Neuronal stem cell (in vitro differentiated cells): ENCODE results near the gene FBXO41.

Experiments
- DNase-seq: peaks from one replicate; pipeline ENCODE4 v3.0.0-alpha.2; 2013; ENCODE audit warnings: low spot score
- H2AFZ ChIP-seq: one replicate; pipeline ENCODE4 v1.6.1; 2013; ENCODE audit warnings: mild to moderate bottlenecking, low read length, inconsistent platforms
- H2AK5ac ChIP-seq: 2 replicates; pipeline ENCODE4 v1.6.1; 2013; ENCODE audit warnings: low read depth, mild to moderate bottlenecking, inconsistent platforms, low read length, moderate library complexity, mixed read lengths
- H2BK120ac ChIP-seq: 2 replicates; pipeline ENCODE4 v1.6.1; 2013; ENCODE audit warnings: low read depth, mild to moderate bottlenecking, inconsistent platforms, low read length, moderate library complexity, mixed read lengths
- H2BK12ac ChIP-seq: one replicate; pipeline ENCODE4 v1.6.1; 2013; ENCODE audit warnings: low read length, inconsistent platforms
- H2BK15ac ChIP-seq: 2 replicates; pipeline ENCODE4 v1.6.1; 2013; ENCODE audit warnings: mild to moderate bottlenecking, low read length, inconsistent platforms, mixed read lengths
- H2BK5ac ChIP-seq: one replicate; pipeline ENCODE4 v1.6.1; 2013; ENCODE audit warnings: inconsistent platforms, mild to moderate bottlenecking, low read length, moderate library complexity
- H3K14ac ChIP-seq: one replicate; pipeline ENCODE4 v1.6.1; 2013; ENCODE audit warnings: low read length, inconsistent platforms
- H3K18ac ChIP-seq: 2 replicates; pipeline ENCODE4 v1.6.1; 2013; ENCODE audit warnings: low read length, inconsistent platforms
- H3K23ac ChIP-seq: 2 replicates; pipeline ENCODE4 v1.6.1; 2013; ENCODE audit warnings: low read depth, mild to moderate bottlenecking, mixed read lengths, low read length, inconsistent platforms; ENCODE audit not compliant: poor library complexity
- H3K27ac ChIP-seq: replicated peaks from 3 replicates; pipeline ENCODE4 v1.5.1; 2013; ENCODE audit warnings: low read length, inconsistent platforms
- H3K27me3 ChIP-seq, 3 experiments: 2 replicates each; pipeline ENCODE4 v1.6.1; 2013; ENCODE audit warnings: low read length in 3 of 3, mild to moderate bottlenecking in 2 of 3, inconsistent platforms in 1 of 3, low read depth in 1 of 3, mixed read lengths in 1 of 3, moderate library complexity in 1 of 3; ENCODE audit not compliant: control insufficient read depth in 3 of 3, insufficient read depth in 3 of 3
- H3K36me3 ChIP-seq, 2 donors: replicated peaks in 1 of 2; 2 replicates each; pipeline ENCODE4 v1.6.1; 2013; ENCODE audit warnings: low read length in 2 of 2; ENCODE audit not compliant: control insufficient read depth in 2 of 2, insufficient read depth in 2 of 2
- H3K4ac ChIP-seq: 2 replicates; pipeline ENCODE4 v1.6.1; 2013; ENCODE audit warnings: inconsistent platforms, mild to moderate bottlenecking, low read length, moderate library complexity
- H3K4me1 ChIP-seq, 2 donors: 1 replicate in 1 of 2; 2 replicates in 1 of 2; pipeline ENCODE4 v1.6.1; 2013; ENCODE audit warnings: low read length in 2 of 2, low read depth in 1 of 2; ENCODE audit not compliant: control insufficient read depth in 2 of 2, insufficient read depth in 1 of 2
- H3K4me2 ChIP-seq: one replicate; pipeline ENCODE4 v1.6.1; 2013; ENCODE audit warnings: mild to moderate bottlenecking, low read length, inconsistent platforms; ENCODE audit not compliant: insufficient read depth, poor library complexity, severe bottlenecking
- H3K4me3 ChIP-seq, 2 donors: 2 replicates each; pipeline ENCODE4 v1.5.1; 2013; ENCODE audit warnings: low read length in 2 of 2, mild to moderate bottlenecking in 2 of 2, inconsistent platforms in 1 of 2, moderate library complexity in 1 of 2
- H3K79me1 ChIP-seq: one replicate; pipeline ENCODE4 v1.6.1; 2013; ENCODE audit warnings: low read depth, mild to moderate bottlenecking, inconsistent platforms, low read length, moderate library complexity
- H3K9ac ChIP-seq: one replicate; pipeline ENCODE4 v1.6.1; 2013; ENCODE audit warnings: mild to moderate bottlenecking, low read depth, low read length, inconsistent platforms; ENCODE audit not compliant: poor library complexity
- H3K9me3 ChIP-seq, 2 donors: replicated peaks in 1 of 2; 2 replicates each; pipeline versions ENCODE3 to v1.6.1; 2013; ENCODE audit warnings: low read length in 2 of 2, mild to moderate bottlenecking in 2 of 2, inconsistent platforms in 1 of 2, low read depth in 1 of 2, mixed read lengths in 1 of 2, moderate library complexity in 1 of 2; ENCODE audit not compliant: control insufficient read depth in 2 of 2, insufficient read depth in 1 of 2
- H4K8ac ChIP-seq: one replicate; pipeline ENCODE4 v1.6.1; 2013; ENCODE audit warnings: low read depth, mild to moderate bottlenecking, inconsistent platforms, low read length, moderate library complexity
- H4K91ac ChIP-seq: one replicate; pipeline ENCODE4 v1.6.1; 2013; ENCODE audit warnings: low read length, low read depth, mild to moderate bottlenecking, inconsistent platforms; ENCODE audit not compliant: poor library complexity
- whole genome bisulfite sequencing, 2 donors: extraction: QIAGEN DNeasy Blood & Tissue Kit; methylation state at CpG; one replicate each; pipeline ENCODE4 v1.1.7; 2013; ENCODE audit warnings: missing lambda C conversion rate in 2 of 2, mixed read lengths in 1 of 2; ENCODE audit not compliant: insufficient read length in 2 of 2, insufficient replicate concordance in 1 of 2; ENCODE audit errors: extremely low coverage in 2 of 2; 5-methylcytosine and 5-hydroxymethylcytosine counted together

The FBXO41 gene

GRCh38 chr2:73256618-73256922 lies 27.7 kb downstream of the FBXO41 start:
- Histone ChIP-seq H3K18ac (no peak overlapping the region), H3K4me1 (peaks cover 0 to 4% of the 10 kb centered on the region in 2 donors), H3K23ac (no peak overlapping the region), H3K9ac (no peak overlapping the region), H3K4me2 (no peak overlapping the region), H2AFZ (no peak overlapping the region), H3K9me3 (no peaks in the 10 kb centered on the region), H3K36me3 (peaks cover 20 to 50% of the 10 kb centered on the region in 2 donors), H3K79me1 (no peaks in the 10 kb centered on the region), H3K27ac (no peak overlapping the region), H3K27me3 (no peaks in the 10 kb centered on the region), H2BK120ac (no peak overlapping the region), H4K91ac (no peak overlapping the region), H2BK5ac (no peak overlapping the region), H2BK12ac (no peak overlapping the region), H3K14ac (no peak overlapping the region), H4K8ac (no peak overlapping the region), H2AK5ac (no peak overlapping the region), H2BK15ac (no peak overlapping the region), H3K4ac (no peak overlapping the region), H3K4me3 (no peak overlapping the region)
- DNase-seq, result no peak
- no CpG with 5 or more reads among the region's 1 CpG for WGBS, 2 donors

DNA sequence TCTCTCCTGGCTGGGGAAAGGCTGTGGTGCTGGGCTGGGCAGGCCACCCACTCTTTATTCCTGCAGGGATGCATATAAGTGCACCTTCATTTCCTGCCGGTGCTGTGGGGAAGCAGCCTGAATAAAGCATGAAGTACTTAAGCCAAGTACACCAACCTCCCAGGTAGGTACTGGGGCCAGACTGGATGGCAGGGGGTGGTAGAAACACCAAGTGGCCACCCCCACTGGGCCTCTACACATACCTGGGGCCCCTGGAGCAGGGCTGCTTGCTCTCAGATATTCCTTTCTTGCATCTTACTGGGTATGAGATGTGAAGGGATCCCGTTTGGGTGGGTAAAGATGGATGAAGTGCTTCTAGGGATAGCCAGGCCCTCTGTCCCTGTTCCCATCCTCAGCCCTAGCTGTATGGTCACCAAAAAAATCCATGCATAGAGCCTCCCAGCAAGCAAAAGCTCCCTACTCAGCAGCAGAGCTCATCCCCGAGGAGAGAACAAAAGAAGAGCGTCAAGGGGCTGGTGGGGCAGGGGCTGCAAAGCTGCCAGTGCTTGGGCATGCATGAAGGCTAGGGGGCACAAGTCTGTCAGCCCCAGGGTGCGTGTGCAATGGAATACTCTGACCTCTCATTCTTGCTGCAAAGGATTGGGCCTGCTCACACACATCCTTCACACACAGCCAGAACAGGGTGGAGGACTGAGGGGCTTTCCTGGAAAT lies 28.2 kb downstream of the FBXO41 start:
- Histone ChIP-seq H2AK5ac (no peak overlapping the region), H3K4ac (no peak overlapping the region), H3K4me3 (no peak overlapping the region), H3K79me1 (no peaks in the 10 kb centered on the region), H3K36me3 (peaks cover 24 to 55% of the 10 kb centered on the region in 2 donors), H2BK15ac (no peak overlapping the region), H2BK12ac (no peak overlapping the region), H3K27ac (no peak overlapping the region), H3K23ac (no peak overlapping the region), H3K9ac (no peak overlapping the region), H3K27me3 (no peaks in the 10 kb centered on the region), H3K4me1 (peaks cover 0 to 4% of the 10 kb centered on the region in 2 donors), H4K91ac (no peak overlapping the region), H2BK120ac (no peak overlapping the region), H4K8ac (no peak overlapping the region), H3K4me2 (no peak overlapping the region), H3K14ac (no peak overlapping the region), H3K18ac (no peak overlapping the region), H2BK5ac (no peak overlapping the region), H2AFZ (no peak overlapping the region), H3K9me3 (no peaks in the 10 kb centered on the region)
- WGBS, 2 donors, result no CpG with 5 or more reads among the region's 5 CpGs
- DNase-seq, result no peak

DNA sequence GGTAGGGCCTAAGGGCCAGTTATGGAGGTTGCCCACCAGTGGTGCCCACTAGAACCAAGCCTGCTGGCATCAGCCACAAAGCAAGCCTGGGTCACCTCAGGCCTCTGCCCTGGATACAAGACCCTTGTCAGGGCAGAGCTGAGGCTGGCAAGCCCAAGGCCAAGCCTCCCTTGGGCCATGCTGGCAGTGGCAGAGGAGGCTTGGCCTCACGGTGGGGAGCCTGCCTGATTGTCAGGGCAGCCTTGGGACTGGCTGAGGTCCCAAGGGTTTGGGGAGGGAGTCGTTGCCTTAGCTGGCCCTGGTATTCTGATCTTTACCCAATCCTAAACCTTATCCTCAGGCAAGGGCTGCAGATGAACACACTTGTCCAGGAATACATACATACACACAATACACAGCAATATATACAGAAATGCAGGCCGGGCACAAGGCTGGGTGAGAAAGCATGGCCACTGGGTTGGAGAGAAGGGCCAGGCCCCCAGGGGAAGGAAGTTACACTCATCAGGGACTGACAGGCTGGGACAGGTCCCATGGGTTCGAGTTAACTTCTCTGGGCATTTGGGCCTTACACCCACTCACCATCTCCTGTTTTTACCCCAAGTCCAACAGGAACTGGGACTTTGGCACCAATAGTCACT lies 29.2 kb downstream of the FBXO41 start:
- no peak overlapping the region for H3K18ac ChIP-seq
- no peaks in the 10 kb centered on the region for H3K9me3 ChIP-seq
- no peaks in the 10 kb centered on the region for H3K27me3 ChIP-seq
- no peak overlapping the region for H2BK5ac ChIP-seq
- H3K9ac ChIP-seq, result no peak overlapping the region
- H2BK15ac ChIP-seq, result no peak overlapping the region
- WGBS, 2 donors, result no CpG with 5 or more reads among the region's 4 CpGs
- no peak overlapping the region for H3K23ac ChIP-seq
- H3K36me3 ChIP-seq, result peaks cover 33 to 65% of the 10 kb centered on the region in 2 donors
- peaks cover 0 to 3% of the 10 kb centered on the region in 2 donors for H3K4me1 ChIP-seq
- H2AK5ac ChIP-seq, result no peak overlapping the region
- H3K4me3 ChIP-seq, result no peak overlapping the region
- no peak overlapping the region for H3K4me2 ChIP-seq
- no peak overlapping the region for H4K91ac ChIP-seq
- H3K4ac ChIP-seq, result no peak overlapping the region
- no peak overlapping the region for H3K27ac ChIP-seq
- no peak overlapping the region for H2BK120ac ChIP-seq
- no peak for DNase-seq
- no peak overlapping the region for H2AFZ ChIP-seq
- no peak overlapping the region for H3K14ac ChIP-seq
- no peak overlapping the region for H2BK12ac ChIP-seq
- H4K8ac ChIP-seq, result no peak overlapping the region
- no peaks in the 10 kb centered on the region for H3K79me1 ChIP-seq

DNA sequence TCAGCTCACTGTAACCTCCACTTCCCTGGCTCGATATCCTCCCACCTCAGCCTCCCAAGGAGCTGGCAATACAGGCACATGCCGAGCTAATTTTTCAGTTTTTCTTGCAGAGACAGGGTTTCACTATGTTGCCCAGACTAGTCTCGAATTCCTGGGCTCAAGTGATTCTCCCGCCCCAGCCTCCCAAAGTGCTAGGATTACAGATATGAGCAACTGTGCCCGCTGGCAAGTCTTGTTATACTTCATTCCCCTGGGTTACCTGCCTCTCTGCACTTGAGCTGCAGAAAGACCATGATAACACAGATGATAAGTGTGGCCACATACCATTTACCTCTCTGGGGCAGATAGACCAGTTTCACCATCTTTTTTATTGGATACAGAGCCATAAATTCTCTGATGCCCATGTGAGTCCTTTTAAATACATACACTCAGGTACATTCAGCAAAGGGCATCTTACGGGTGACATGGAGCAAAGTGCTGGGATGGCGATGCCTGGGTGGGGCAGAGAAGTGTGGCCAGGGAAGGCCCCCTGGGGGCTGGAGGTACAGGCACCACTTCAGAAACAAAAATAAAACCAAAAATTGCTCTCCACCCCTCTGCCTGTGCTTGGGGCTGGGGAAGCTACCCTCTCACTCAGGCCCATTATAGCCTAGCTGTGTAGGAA lies 29.8 kb downstream of the FBXO41 start:
- Histone ChIP-seq H3K4me2 (no peak overlapping the region), H3K27ac (no peak overlapping the region), H3K36me3 (peaks cover 37 to 71% of the 10 kb centered on the region in 2 donors), H3K9me3 (no peaks in the 10 kb centered on the region), H2BK15ac (no peak overlapping the region), H3K27me3 (no peaks in the 10 kb centered on the region), H2AK5ac (no peak overlapping the region), H3K4me3 (no peak overlapping the region), H2BK12ac (no peak overlapping the region), H3K9ac (no peak overlapping the region), H2BK120ac (no peak overlapping the region), H2AFZ (no peak overlapping the region), H3K23ac (no peak overlapping the region), H3K14ac (no peak overlapping the region), H4K8ac (no peak overlapping the region), H3K4me1 (peaks cover 0 to 2% of the 10 kb centered on the region in 2 donors), H2BK5ac (no peak overlapping the region), H3K4ac (no peak overlapping the region), H3K79me1 (no peaks in the 10 kb centered on the region), H3K18ac (no peak overlapping the region), H4K91ac (no peak overlapping the region)
- DNase-seq, result no peak
- no CpG with 5 or more reads among the region's 7 CpGs for WGBS, 2 donors
